PC-3 (cell line): ENCODE data around the gene CABCOCO1. TPM values are rescaled to one million over a fixed set of nuclear protein-coding genes. Genes with fewer than 3 reads are reported as not detected.
"Not testable (repeated sequence)": the region's sequence is repeated elsewhere in the genome, so short reads cannot be mapped to it uniquely, and the experiment has no call there.

Source experiments
- ATAC-seq: fragments of 200-7000 bp; cut with Tn5 transposase; 2 replicates; pipeline ENCODE4 v1.9.1; 2020; ENCODE audit warnings: mild to moderate bottlenecking, moderate library complexity
- BruUV-seq: library from RNA; stranded (reverse); fragments of 400-500 nt; replicated peaks from 2 replicates; lab custom pipeline; 2021; lab: Mats Ljungman, UMichigan
- CTCF ChIA-PET: fragments of 300-600 bp; sonication (Branson Sonifier 250); formaldehyde crosslinking; loops from one replicate; lab custom pipeline; 2022; ENCODE audit warnings: antibody characterized with exemption; lab: Charles Lee
- POLR2A ChIA-PET: fragments of 300-600 bp; sonication (Branson Sonifier 250); formaldehyde crosslinking; loops from one replicate; lab custom pipeline; 2022; ENCODE audit warnings: antibody characterized with exemption; ENCODE audit not compliant: unreplicated experiment; lab: Charles Lee
- DNase-seq: peaks from one replicate; pipeline ENCODE4 v3.0.0-alpha.2; 2015
- H2AFZ ChIP-seq: fragments of 300-600 bp; sonication (generic); 2 replicates; pipeline ENCODE4 v1.6.0; 2016; ENCODE audit warnings: antibody characterized with exemption, low read length
- H3F3A ChIP-seq: fragments of 300-600 bp; sonication (generic); one replicate; pipeline ENCODE4 v1.6.0; 2017; ENCODE audit warnings: antibody characterized with exemption, low read length, control low read depth, mild to moderate bottlenecking; ENCODE audit not compliant: unreplicated experiment
- H3K27ac ChIP-seq: fragments of 300-600 bp; sonication (generic); 2 replicates; pipeline ENCODE4 v1.5.1; 2016; ENCODE audit warnings: mild to moderate bottlenecking, low read length
- H3K27me3 ChIP-seq: fragments of 300-600 bp; sonication (generic); 2 replicates; pipeline ENCODE4 v1.6.1; 2016; ENCODE audit warnings: low read length, mixed read lengths
- H3K36me3 ChIP-seq: fragments of 300-600 bp; sonication (generic); 2 replicates; pipeline ENCODE4 v1.6.1; 2016; ENCODE audit warnings: low read depth, mixed run types, low read length, mixed read lengths
- H3K4me1 ChIP-seq: fragments of 300-600 bp; sonication (generic); 2 replicates; pipeline ENCODE4 v1.5.1; 2016; ENCODE audit warnings: low read length; ENCODE audit not compliant: insufficient read depth
- H3K4me2 ChIP-seq: fragments of 300-600 bp; sonication (generic); 2 replicates; pipeline ENCODE4 v1.6.0; 2016; ENCODE audit warnings: low read length
- H3K4me3 ChIP-seq: fragments of 300-600 bp; sonication (generic); 2 replicates; pipeline ENCODE4 v1.5.1; 2016; ENCODE audit warnings: mild to moderate bottlenecking, low read length, mixed read lengths
- H3K79me2 ChIP-seq: fragments of 300-600 bp; sonication (generic); 2 replicates; pipeline ENCODE4 v1.6.1; 2017; ENCODE audit warnings: low read length, mixed read lengths
- H3K9ac ChIP-seq: fragments of 300-600 bp; sonication (generic); 2 replicates; pipeline ENCODE4 v1.6.0; 2016; ENCODE audit warnings: mild to moderate bottlenecking, low read length
- H3K9me2 ChIP-seq: fragments of 300-600 bp; sonication (generic); replicated peaks from 2 replicates; pipeline ENCODE4 v1.6.1; 2016; ENCODE audit warnings: mixed run types, low read length, mixed read lengths
- H3K9me3 ChIP-seq: fragments of 300-600 bp; sonication (generic); 2 replicates; pipeline ENCODE4 v1.6.1; 2016; ENCODE audit warnings: low read length, mixed read lengths
- H4K20me1 ChIP-seq: fragments of 300-600 bp; sonication (generic); 2 replicates; pipeline ENCODE4 v1.6.1; 2016; ENCODE audit warnings: low read length, mixed read lengths
- CTCF ChIP-seq: fragments of 300-600 bp; sonication (generic); conservative IDR thresholded peaks from 2 replicates; pipeline ENCODE4 v1.5.1; 2017; ENCODE audit warnings: antibody characterized with exemption, low read depth, mild to moderate bottlenecking, low read length
- EZH2 ChIP-seq: fragments of 300-600 bp; sonication (generic); IDR thresholded peaks from one replicate; pipeline ENCODE4 v1.6.1; 2017; ENCODE audit warnings: antibody characterized with exemption, mild to moderate bottlenecking, low read length; ENCODE audit not compliant: unreplicated experiment
- EZH2phosphoT487 ChIP-seq: fragments of 300-600 bp; sonication (generic); IDR thresholded peaks from 2 replicates; pipeline ENCODE4 v1.6.1; 2018; ENCODE audit warnings: mild to moderate bottlenecking, antibody characterized with exemption, low read length, borderline replicate concordance
- intact Hi-C: fragments of 100-400 bp; cut with micrococcal nuclease; formaldehyde crosslinking; loops from 2 replicates; pipeline ENCODE4 v1.9.0; 2023
- total RNA-seq: library from RNA; depleted of rRNA; stranded (reverse); fragments of >200 nt; gene quantifications from 2 replicates; pipeline ENCODE4 v1.2.3, GENCODE V29; 2014

CABCOCO1 gene
- total RNA-seq, 1 experiment from 2014 or later, result not detected

DNA sequence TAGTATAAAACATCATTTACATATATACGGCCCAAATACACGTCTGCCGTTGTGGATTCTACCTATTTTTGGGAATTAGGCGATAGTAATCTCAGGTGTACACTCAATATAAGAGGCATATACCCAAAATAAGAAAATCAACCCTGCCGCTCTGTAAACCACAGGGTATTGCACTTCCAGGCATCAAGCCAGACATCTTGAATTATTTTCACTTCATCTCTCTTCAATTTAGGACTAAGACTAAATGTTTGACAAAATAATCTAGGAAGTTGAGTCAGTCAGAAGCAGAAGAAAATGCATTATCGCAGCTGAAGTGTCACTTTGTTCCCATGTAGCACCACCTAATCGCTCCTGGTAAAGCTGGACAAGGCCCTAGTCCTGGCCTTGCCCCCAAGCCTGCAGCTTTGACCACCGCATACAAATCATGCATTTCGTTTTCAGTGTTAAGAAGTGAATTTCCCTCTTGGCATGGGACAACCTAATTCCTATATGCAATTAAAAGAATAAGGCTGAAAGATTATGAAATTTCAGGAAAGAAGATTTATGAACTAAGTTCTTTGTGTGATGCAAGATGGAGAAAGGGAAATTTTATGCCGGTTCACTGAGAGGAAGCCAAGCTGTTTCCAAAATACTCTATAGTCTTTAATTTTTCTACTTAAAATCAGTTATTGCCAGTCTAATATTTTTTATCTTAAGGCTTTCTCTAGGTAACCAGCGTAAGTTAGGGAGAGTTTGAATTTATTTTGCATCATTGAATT is 26.0 kb downstream of the CABCOCO1 start:
- Histone ChIP-seq H2AFZ (no peak overlapping the region), H3K9me2 (no peaks in the 10 kb centered on the region), H3K36me3 (no peaks in the 10 kb centered on the region), H3K4me2 (no peak overlapping the region), H3K4me1 (no peaks in the 10 kb centered on the region), H3K27ac (no peak overlapping the region), H3K27me3 (no peaks in the 10 kb centered on the region), H3K4me3 (no peak overlapping the region), H4K20me1 (no peaks in the 10 kb centered on the region), H3K9me3 (no peaks in the 10 kb centered on the region), H3K9ac (no peak overlapping the region), H3F3A (no peaks in the 10 kb centered on the region), H3K79me2 (no peaks in the 10 kb centered on the region)
- DNase-seq, result no peak
- BruUV-seq, result no TSS peak
- no peak for ATAC-seq
- ChIA-PET POLR2A (no interaction called here), CTCF (no interaction called here)
- TF ChIP-seq EZH2 (no peak), CTCF (no peak), EZH2phosphoT487 (no peak)
- intact Hi-C loops, result no loop called here

GRCh38 chr10:61691667-61692066 is 28.9 kb downstream of the CABCOCO1 start:
- BruUV-seq, H3K4me3 ChIP-seq, H3K9ac ChIP-seq, CTCF ChIA-PET, POLR2A ChIA-PET, H3K9me2 ChIP-seq, H3K36me3 ChIP-seq, H2AFZ ChIP-seq, DNase-seq, H3K4me1 ChIP-seq, H4K20me1 ChIP-seq, intact Hi-C loops, H3F3A ChIP-seq, H3K9me3 ChIP-seq, H3K27ac ChIP-seq, H3K27me3 ChIP-seq, H3K4me2 ChIP-seq, ATAC-seq, H3K79me2 ChIP-seq: not testable (repeated sequence)

- no peaks in the 10 kb centered on the region for H3K27me3 ChIP-seq
- ATAC-seq, result peak; percentile 27; the same call in 1 of the 2 replicates
- no TSS peak for BruUV-seq
- H4K20me1 ChIP-seq, result no peaks in the 10 kb centered on the region
- ChIA-PET POLR2A (no interaction called here), CTCF (no interaction called here)
- no peak overlapping the region for H3K4me2 ChIP-seq
- no peaks in the 10 kb centered on the region for H3K9me3 ChIP-seq
- DNase-seq, result no peak
- H3K4me1 ChIP-seq, result no peaks in the 10 kb centered on the region
- no peak overlapping the region for H3K4me3 ChIP-seq
- no peaks in the 10 kb centered on the region for H3K36me3 ChIP-seq
- no peaks in the 10 kb centered on the region for H3F3A ChIP-seq
- H3K27ac ChIP-seq, result no peak overlapping the region
- 0 out of 2 replicates have a peak, but pooled peaks cover 5% of the 10 kb centered on the region for H3K9me2 ChIP-seq
- TF ChIP-seq CTCF, result no peak
- no peak overlapping the region for H3K9ac ChIP-seq
- H2AFZ ChIP-seq, result no peak overlapping the region
- no peaks in the 10 kb centered on the region for H3K79me2 ChIP-seq
- intact Hi-C loops, result no loop called here
Measured at GRCh38 chr10:61692447-61693010, 29.8 kb downstream of the CABCOCO1 start.
